Activated gamma-delta T cell treated with Interleukin-2 at 50 U/mL for 16 hours (primary cell): ENCODE results near the gene BBC3.
"Not testable (repeated sequence)": the region's sequence is repeated elsewhere in the genome, so short reads cannot be mapped to it uniquely, and the experiment has no call there.

ENCODE experiments used
- DNase-seq: peaks from one replicate; pipeline ENCODE4 v3.0.0-alpha.2; 2020

BBC3 gene

DNA sequence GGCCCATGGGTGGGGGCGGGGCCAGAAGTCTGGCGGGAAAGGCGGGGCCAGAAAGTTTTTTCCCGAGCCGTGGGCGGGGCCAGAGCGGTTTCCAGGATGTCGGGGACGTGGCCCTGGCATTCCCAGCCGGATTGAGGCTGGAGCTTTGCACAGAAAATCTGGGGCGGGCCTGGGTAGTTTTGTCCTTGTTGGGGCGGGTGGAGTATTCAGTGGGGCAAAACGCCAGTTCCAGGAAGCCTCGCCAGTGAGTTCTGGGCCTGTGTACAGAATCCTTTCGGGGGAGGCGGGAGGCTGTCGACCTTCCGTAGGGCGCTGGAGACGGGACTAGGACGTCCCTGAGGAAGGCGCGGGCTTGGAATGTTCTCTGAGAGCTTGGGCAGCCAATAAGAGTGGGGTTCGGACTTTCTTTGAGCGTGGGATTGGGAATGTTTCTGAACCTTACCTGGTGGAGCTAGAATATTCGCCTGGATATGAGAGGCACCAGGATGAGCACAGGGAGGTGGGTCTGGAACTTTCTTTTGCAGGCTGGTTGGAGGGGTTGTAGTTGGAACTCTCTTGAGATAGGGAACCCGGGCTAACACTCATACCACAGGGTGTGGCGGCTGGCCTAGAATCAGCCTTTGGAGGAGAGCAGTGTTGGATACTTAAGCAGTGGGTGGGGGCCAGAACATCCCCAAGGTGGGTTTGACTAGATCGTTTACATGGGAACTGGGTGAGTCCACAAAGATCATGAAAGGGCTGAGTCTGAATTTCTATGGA, 26.6 kb upstream of the BBC3 start:
- no peak for DNase-seq

DNA sequence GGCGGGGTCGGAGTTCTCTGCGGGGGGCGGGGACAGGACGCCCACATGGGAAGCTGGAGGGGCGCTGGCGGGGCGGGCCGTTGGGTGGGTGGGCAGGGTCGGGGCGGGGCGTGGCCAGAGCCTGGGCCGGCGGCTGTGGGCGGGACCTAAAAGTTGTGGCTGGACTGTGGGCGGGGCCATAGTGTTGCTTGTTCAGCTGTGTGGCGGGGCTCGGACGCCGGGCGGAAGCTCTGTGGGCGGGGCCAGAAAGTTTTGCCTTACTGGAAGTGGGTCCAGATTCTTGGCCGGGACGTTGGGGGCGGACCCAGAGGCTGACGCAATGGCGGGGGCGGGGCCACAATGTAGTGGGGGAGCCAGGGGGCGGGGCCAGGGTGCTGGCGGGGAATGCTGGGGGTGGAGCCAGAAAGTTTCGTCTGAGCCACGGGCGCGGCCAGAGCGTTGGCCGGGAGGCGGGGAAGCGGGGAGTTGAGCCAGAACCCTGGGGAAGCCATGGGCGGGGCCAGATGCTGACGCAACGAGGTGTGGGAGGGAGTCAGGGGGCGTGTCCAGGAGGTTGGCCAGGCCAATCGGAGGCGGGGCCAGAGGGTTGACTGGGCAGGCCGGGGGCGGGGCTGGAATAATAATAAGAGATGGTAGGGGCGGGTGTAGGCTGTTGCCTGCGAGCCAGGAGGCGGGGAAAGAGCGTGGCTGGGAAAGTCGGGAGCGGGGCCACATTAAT, 25.9 kb upstream of the BBC3 start:
- peak; percentile 100 for DNase-seq

DNA sequence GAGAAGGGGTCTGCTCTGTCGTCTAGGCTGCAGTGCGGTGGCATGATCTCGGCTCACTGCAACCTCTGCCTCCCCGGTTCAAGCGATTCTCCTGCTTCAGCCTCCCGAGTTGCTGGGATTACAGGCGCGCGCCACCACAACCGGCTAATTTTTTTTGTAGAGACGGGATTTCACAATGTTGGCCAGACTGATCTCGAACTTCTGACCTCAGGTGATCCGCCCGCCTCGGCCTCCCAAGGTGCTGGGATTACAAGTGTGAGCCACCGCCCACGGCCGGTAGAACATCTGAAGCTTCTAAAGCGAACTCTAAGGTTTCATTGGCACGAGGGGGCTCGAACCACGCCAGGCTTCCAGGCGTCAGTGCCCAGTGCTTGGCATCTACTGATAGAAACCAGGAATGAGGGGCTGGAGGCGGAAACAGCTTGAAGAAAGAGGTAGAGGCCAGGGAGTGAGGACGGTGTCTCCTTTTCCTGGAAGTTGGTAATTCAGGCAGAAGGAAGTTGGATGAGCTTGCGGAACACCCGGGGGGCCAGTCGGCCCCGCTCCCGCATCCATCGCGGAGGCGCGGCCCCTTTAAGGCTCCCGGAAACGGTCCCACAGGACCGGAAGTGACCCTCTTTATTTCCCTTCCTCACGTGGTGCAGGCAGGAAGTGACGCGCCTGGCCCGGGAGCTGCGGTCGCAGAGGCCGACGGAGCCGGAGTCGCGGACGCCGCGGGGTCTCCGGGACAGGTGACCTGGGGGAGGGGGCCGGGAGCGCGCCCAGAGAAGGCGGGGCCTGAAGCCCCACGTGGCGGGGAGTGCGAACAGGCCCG, 25.1 kb upstream of the BBC3 start, which contains the start of gene CCDC9:
CCDC9 (plus strand) TSS at position 647 of the 814 bp plus-strand sequence. CDS start 1,876 bp downstream, outside the sequence.
- DNase-seq = peak; percentile 88

DNA sequence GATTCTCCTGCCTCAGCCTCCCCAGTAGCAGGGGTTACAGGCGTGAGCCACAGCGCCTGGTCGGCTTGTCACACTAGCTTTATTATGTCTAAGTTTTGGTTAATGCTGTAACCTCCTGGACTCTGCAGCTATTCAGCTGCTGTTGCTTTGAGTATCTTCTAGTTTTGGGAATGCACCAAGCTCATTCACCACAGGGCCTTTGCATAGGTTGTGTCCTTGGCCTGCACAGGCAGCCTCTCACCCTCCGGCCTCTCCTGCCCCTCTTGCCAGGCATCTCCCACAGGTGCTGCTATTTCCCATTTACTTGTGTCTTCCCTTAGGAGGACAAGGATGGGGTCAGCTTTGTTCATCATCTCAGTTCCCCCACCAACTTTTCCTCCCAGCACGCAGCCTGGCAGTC, 23.0 kb upstream of the BBC3 start:
- DNase-seq = no peak

DNA sequence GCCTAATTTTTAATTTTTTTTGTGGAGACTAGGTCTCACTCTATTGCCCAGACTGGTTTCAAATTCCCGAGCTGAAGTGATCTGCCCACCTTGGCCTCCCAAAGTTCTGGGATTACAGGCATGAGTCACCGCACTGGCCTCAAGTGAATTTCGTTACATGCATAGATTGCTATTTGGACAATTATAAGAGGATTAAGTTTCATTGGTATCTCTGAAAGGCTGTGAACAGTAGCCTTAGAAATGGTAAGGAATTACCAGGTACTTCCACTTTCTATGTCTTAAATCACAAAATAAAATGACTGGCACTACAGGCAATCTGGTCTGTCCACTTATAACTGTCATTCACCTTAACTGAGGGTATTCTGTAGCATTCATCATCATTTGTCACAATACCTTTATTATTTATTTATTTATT, 22.5 kb upstream of the BBC3 start:
- no peak for DNase-seq

DNA sequence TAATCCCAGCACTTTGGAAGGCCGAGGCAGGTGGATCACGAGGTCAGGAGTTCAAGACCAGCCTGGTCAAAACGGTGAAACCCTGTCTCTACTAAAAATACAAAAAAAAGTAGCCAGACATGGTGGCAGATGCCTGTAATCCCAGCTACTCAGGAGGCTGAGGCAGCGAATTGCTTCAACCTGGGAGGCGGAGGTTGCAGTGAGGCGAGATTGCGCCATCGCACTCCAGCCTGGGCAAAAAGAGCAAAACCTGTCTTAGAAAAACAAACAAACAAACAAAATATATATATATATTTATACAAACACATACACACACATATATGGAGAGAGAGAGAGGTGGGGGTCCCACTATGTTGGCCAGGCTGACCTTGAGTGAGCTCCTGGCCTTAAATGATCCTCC, 22.0 kb upstream of the BBC3 start:
- DNase-seq = not testable (repeated sequence)

DNA sequence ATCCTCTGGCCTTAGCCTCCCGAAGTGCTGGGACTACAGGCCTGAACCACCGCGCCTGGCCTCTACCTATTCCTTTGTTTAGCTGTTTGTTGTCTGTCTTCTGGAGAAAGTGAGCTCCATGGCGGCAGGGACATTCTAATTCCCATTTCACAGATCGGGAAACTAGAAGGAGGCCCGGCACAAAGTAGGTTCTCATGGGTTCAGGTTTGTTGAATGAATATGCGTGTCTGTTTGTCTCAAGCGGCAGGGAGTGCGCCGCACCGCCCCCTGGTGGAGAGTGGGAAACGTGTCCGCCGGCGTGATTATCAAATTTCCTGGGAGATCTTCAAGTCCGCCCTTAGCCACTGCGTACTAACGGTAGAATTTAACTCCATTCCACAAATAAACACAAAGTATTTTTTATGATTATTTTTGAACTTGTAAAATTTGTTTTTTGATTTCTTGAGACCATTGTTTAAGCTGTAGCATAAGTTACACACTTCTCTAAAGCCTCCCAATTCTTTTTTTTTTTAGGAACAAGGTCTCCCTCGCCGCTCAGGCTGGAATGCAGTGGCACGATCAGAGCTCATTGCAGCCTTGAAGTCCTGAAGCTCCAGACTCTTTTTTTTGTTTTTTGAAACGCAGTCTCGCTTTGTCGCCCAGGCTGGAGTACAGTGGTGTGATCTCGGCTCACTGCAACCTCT, 16.4 kb upstream of the BBC3 start:
- peak; percentile 77 for DNase-seq

DNA sequence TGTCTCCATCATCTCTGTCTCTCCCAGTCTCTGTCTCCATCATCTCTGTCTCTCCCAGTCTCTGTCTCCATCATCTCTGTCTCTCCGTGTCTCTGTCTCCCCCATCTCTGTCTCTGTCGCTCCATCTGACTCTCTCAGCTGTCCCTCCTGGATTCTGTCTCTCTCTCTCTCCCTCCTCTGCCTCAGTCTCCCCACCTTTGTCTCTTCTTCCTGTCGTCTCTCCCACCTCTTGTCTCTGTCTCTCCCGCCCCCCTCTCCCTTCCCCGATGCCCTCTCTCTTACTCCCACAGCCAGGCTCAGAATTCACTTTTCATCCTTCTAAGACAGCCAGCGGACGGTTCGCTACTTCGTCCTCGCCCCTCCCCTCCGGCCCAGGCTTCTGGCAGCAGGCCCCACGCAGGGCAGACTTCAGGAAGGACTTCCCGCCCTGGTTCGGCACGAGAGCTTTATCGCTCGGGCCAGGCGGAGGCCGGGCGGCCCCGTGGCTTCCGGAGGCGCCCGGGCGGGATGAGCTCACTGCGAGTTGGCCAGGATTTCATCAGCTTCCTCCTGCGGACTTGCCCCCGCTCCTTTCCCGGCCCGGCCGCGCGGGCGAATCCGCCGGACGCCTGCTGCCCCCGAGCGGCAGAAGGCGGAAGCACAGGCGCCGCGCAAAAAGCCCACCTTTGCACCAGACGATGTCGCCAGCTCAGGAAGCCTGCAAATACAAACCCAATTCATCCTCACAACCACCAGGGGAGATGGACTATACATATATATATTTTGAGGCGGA, 13.0 kb upstream of the BBC3 start:
- DNase-seq = peak; percentile 83

DNA sequence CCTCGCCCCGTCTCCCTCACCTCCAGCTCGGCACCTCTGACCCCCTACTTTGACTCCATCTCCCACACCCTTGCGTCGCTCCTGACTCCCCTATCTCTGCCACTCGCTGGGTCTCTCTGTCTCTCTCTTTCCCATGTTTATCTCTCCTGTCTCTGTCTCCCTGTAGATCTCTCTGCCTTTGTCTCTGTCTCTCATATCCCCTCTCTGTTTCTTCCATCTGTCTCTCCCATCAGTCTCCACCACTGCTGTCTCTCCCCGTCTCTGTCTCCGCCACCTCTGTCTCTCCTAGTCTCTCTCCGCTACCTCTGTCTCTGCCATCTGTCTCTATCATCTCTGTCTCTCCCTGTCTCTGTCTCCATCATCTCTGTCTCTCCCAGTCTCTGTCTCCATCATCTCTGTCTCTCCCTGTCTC, 12.4 kb upstream of the BBC3 start:
- DNase-seq = no peak

DNA sequence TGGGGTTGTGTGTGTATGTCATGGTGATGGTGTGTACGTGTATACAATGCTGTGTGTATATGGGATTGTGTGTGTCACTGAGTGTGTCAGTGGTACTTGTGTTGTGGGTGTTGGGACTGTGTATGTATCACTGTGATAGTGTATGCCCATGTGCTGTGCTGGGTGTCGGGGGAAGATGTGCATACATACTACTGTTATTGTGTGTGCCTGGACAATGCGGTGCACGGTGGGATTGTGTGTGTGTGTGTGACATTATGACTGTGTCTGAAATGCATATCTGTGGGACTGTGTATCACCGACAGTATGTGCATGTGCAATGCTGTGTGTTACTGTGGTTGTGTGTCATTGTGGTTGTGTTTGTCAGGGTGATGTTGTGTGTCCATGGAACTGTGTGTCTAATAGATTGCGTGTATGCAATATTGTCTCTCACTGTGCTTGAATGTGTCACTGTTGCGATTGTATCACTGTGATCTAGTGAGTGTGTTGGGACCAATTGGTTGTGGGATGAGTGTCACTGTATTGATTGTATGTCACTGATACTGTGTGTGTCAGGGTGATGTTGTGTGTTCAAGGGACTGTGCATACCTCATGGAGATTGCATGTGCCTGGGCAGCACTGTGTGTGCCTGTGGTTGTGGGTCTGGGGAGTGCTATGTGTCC, 11.0 kb upstream of the BBC3 start:
- DNase-seq = no peak

DNA sequence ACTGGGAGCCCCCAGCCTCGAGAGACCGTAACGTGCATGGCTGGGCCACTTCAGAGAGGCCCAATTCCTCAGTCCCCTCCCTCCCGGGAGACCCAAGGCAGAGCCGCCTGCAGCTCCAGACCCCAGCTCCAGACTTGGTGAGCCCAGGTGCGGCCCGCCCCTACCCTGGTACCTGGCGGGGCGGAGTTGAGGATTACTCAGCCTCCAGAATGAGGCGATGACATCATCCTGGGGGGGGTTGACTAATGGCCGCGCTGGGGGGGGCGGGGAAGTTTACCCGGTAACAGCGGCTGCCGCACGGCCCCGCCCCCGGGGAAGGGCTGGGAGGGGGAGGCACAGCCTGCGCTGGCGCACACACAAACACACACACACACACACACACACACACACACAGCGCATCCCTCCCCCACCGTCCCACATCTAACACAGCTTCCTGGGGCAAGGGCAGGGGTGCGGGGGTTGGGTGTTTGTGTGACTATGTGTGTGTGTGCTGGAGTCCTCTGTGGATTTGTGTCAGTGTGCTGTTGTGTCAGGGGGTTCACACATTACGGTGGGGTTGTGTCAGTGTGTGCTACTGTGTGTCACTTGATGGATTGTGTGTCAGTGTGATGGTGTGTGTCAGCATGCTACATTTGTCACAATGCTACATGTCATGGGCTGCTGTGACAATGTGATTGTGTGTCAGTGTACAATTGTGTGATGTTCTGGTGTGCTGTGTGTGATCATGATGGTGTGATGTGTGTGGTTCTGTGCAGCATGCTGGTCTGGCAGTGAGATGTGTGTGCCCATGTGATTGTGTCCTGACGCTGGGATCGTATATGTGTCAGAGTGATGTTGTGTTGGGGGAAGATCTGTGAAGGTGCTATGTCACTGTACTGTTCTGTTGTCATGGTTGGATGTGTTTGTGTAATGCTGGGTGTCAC, 10.3 kb upstream of the BBC3 start:
- DNase-seq = peak; percentile 86

DNA sequence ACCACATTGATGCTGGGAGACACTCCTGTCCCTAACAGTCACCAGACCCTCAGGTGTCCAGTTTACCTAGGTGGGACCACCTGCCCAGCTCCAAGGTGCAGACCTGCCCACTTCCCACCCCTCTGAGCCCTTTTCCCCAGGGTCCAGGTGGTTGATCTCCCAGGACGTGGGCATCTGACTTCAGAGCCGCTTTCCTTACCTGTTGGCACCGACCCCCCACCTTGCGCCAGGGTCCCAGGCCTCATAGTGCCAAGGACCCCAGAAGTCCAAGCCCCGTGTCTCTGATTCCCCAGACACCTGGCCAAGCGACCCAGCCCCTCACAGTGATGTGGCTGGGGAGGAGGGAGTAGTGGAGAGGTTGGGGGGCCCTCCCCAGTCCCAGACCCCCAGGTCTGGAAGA, 9.6 kb upstream of the BBC3 start:
- no peak for DNase-seq

DNA sequence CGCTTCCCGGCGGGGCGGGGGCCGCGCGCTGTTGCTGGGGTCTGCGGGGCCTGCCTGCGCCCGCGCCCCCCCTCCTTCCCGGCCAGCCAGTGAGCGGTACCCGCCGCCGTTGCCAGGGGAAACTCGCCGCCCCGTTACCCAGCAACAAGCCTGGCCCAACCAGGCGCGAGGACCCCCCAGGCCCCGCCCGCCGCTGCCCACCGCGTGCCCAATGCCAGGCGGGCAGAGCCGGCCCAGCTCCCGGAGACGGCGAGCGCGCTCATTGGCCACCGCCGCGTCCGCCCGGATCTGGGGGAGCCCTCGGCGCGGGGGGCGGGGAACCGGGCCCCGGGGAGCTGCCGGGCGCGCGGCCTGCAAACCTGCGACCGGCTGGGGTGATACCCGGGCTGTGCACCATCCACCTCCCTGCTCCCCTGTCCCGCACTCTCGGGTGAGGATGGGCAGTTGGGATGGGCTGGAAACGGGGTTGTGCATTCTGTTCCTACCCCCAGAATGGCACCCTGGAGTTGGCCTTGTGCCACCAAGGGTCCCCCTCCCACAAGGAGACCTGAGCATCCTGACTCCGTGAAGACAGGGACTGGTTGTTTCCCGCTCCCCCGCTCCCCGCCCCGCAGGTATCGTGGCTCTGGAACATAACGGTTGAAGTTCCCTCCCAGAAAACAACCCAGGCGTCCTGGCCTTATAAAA, 8.8 kb upstream of the BBC3 start:
- peak; percentile 65 for DNase-seq

DNA sequence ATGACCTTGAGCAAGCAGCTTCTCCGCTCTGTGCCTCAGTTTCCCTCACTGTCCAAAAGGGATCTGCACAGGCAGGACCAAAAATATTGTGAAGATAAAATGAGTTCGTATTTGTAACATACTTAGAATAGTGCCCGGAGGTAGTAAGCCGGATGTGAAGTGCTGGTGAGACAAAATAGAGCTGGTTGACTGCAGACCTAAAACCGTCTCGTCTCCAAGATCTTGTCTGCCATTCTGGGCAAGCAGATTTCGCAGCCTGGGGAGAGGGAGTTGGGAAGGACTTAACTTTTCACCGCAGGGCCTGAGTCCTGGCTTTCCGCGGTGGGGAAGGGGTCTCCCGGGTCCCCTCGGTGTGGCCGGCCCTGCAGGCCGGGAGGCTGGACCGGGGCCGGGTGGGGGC, 8.2 kb upstream of the BBC3 start:
- no peak for DNase-seq

DNA sequence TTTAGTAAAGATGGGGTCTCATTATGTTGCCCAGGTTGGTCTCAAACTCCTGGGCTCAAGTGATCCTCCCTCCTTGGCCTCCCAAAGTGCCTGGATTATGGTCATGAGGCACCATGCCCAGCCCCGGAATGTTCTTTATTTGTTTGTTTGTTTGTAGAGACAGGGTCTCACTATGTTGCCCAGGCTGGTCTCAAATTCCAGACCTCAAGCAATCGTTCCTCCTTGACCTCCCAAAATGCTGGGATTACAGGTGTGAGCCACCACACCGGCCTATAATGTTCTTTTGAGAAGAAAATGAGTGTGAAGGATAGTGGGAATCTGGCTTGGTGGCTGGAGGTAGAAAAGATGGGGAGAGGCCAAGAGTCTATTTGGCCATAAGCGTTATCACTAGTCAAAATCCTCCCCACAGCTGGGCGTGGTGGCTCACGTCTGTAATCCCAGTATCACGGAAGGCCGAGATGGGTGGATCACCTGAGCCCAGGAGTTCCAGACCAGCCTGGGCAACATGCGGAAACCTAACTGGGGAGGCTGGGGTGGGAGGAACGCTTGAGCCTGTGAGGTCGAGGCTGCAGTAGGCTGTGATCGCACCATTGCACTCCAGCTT, 5.2 kb upstream of the BBC3 start:
- DNase-seq = no peak

DNA sequence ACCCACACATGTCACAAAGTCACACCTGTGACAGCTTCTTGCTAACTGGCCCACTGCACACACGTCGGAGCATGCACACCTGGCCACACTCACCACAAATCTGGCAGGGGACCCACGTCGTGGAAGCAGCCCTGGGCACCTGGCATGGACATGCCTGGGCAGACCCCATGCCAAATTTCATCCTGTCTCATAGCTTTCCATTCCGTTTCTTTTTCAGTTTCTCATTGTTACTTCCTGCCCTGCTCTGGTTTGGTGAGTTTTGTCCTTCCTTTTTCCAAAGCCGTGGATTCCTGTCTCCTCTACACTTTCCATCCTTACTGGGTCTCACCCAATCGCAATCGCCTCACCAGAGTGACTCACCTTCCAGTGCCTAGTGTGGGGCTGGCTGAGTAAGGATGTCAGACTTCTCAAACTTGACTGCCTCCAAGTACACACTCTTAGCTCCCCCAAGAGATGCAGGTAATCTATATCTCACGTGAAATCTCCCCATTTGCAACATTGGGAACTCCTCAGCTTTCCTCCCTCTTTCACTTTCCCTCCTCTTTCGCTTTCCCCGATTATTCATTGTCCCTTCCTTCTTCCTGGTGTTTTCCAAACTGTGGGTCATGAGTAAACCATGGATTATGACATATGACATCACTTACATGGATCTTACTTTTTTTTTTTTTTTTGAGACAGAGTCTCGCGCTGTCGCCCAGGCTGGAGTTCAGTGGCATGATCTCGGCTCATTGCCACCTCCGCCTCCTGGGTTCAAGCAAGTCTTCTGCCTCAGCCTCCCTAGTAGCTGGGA, 1.6 kb upstream of the BBC3 start:
- DNase-seq = no peak

DNA sequence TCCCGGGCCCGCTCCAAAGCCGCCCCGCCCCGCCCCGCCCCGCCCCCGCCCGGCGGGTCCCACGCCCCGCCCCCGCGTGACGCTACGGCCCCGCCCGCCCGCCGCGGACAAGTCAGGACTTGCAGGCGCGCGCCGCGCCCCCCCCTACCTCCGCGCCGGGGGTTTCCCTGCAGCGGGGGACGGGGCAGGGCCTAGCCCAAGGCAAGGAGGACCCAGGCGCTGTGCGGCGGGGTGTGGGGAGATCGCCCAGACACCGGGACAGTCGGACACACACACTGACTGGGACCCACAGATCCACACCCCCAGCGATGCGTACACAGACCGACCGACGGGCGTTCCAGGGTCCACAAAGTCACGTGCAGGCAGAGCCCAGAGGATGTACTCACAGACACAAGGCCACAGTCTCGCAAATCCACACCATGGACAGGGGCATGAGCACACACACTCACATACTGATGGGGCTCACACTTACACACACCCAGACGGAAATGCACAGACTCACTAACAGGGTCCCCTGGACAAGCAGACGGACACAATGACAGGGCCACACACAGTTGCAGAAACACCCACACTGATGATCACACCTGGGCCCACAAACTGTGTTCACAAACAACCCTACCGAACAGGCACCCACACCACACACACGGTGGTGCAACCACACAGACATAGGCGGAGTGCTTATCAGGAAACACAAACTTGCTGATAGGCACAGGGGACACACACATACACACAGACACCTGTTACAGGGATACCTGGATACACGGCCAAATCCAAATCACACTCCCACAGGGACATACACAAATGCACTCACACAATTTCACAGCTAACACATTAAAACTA, 436 bp upstream of the BBC3 start:
- DNase-seq = peak; percentile 89
